ENCODE data around the gene SMG7.
A peak's percentile ranks its signal among the peaks of the same experiment; 100 is the strongest.

The SMG7 gene

DNA sequence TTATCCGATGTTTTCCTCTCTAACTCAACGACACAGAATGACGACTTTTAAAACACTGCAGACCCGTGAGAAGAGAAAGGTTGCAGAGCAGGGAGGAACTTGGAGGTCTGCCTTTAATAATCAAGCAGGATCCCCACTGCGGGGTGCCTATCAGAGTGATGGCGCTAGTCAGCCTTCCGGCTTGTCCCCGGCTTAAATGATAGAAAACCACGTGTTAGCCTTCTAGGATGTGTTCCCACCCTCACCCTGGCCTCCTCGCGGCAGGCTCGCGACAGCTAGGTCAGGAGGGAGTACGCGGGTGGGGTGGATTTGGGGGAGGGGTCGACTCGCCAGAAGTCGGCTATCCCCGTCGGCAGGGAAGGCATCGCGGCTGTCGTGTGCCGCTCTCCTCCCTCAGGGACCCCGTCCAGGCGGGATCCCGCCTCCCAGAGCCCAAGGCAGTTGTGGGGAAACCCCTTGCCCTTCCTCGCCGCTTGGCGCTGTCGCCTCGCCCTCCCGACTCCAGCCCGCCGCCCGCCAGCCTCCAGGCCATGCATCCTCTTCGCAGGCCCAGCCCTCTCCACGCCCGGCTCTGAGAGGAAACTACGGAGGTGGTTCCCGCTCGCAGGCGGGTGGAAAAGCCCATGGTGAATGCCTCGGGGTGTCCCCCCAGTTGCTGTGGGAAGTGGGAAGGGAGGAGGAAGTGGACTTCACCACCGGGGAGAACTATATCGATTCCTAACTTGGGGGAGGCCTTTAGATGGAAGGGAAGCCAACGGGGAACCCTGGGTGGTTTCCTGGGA lies 1.1 kb upstream of the SMG7 start (continued):
- TF ChIP-seq ZFP41 (tag by site-specific recombination; IDR thresholded peaks at IDR 0.05; ENCODE audit: borderline replicate concordance) (no peak), ZSCAN23 (tag by site-specific recombination; IDR thresholded peaks at IDR 0.05) (peak; percentile 50; the same call in 1 of the 2 replicates), ZNF292 (tag by site-specific recombination; IDR thresholded peaks at IDR 0.05; ENCODE audit: borderline replicate concordance, low read depth) (no peak), ZNF133 (tag by site-specific recombination; IDR thresholded peaks at IDR 0.05) (no peak), ZNF23 (tag by site-specific recombination; IDR thresholded peaks at IDR 0.05; ENCODE audit: borderline replicate concordance) (no peak), ZNF529 (tag by site-specific recombination; IDR thresholded peaks at IDR 0.05; ENCODE audit: insufficient replicate concordance) (no peak), ZFP69B (tag by site-specific recombination; IDR thresholded peaks at IDR 0.05) (peak; percentile 71), ZNF335 (tag by site-specific recombination; conservative IDR thresholded peaks at IDR 0.05) (peak; percentile 61), SP7 (tag by site-specific recombination; IDR thresholded peaks at IDR 0.05) (peak; percentile 71), ZNF239 (tag by site-specific recombination; IDR thresholded peaks at IDR 0.05) (0 out of 2 replicates have a peak, but pooled peaks have one; percentile 55), ZNF354C (tag by site-specific recombination; IDR thresholded peaks at IDR 0.05; ENCODE audit: borderline replicate concordance, low read depth) (no peak), YY2 (tag by site-specific recombination; IDR thresholded peaks at IDR 0.05) (0 out of 2 replicates have a peak, but pooled peaks have one; percentile 10), ZNF530 (tag by site-specific recombination; IDR thresholded peaks at IDR 0.05; ENCODE audit: low read depth) (no peak), WT1 (tag by site-specific recombination; IDR thresholded peaks at IDR 0.05) (peak; percentile 82), ZNF324 (tag by site-specific recombination; IDR thresholded peaks at IDR 0.05) (no peak; the same call in 1 of the 2 replicates), ZNF394 (tag by site-specific recombination; IDR thresholded peaks at IDR 0.05; ENCODE audit: borderline replicate concordance) (no peak), ZNF549 (tag by site-specific recombination; IDR thresholded peaks at IDR 0.05) (no peak), SP3 (tag by site-specific recombination; IDR thresholded peaks at IDR 0.05) (peak; percentile 76), SETDB1 (IDR thresholded peaks at IDR 0.05; ENCODE audit: insufficient read length, low read length) (peak; percentile 14), GLIS2 (tag by site-specific recombination; IDR thresholded peaks at IDR 0.05) (peak; percentile 41), ZNF571 (tag by site-specific recombination; IDR thresholded peaks at IDR 0.05) (no peak)
- TF ChIP-seq, protein P1, sequence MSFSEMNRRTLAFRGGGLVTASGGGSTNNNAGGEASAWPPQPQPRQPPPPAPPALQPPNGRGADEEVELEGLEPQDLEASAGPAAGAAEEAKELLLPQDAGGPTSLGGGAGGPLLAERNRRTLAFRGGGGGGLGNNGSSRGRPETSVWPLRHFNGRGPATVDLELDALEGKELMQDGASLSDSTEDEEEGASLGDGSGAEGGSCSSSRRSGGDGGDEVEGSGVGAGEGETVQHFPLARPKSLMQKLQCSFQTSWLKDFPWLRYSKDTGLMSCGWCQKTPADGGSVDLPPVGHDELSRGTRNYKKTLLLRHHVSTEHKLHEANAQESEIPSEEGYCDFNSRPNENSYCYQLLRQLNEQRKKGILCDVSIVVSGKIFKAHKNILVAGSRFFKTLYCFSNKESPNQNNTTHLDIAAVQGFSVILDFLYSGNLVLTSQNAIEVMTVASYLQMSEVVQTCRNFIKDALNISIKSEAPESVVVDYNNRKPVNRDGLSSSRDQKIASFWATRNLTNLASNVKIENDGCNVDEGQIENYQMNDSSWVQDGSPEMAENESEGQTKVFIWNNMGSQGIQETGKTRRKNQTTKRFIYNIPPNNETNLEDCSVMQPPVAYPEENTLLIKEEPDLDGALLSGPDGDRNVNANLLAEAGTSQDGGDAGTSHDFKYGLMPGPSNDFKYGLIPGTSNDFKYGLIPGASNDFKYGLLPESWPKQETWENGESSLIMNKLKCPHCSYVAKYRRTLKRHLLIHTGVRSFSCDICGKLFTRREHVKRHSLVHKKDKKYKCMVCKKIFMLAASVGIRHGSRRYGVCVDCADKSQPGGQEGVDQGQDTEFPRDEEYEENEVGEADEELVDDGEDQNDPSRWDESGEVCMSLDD (tag by site-specific recombination; IDR thresholded peaks at IDR 0.05) = peak; percentile 74
- TF ChIP-seq, protein P2, sequence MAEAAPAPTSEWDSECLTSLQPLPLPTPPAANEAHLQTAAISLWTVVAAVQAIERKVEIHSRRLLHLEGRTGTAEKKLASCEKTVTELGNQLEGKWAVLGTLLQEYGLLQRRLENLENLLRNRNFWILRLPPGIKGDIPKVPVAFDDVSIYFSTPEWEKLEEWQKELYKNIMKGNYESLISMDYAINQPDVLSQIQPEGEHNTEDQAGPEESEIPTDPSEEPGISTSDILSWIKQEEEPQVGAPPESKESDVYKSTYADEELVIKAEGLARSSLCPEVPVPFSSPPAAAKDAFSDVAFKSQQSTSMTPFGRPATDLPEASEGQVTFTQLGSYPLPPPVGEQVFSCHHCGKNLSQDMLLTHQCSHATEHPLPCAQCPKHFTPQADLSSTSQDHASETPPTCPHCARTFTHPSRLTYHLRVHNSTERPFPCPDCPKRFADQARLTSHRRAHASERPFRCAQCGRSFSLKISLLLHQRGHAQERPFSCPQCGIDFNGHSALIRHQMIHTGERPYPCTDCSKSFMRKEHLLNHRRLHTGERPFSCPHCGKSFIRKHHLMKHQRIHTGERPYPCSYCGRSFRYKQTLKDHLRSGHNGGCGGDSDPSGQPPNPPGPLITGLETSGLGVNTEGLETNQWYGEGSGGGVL (tag by site-specific recombination; IDR thresholded peaks at IDR 0.05) = peak; percentile 94
- TF ChIP-seq, protein P3, sequence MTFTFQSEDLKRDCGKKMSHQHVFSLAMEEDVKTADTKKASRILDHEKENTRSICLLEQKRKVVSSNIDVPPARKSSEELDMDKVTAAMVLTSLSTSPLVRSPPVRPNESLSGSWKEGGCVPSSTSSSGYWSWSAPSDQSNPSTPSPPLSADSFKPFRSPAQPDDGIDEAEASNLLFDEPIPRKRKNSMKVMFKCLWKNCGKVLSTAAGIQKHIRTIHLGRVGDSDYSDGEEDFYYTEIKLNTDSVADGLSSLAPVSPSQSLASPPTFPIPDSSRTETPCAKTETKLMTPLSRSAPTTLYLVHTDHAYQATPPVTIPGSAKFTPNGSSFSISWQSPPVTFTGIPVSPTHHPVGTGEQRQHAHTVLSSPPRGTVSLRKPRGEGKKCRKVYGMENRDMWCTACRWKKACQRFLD (tag by site-specific recombination; IDR thresholded peaks at IDR 0.05) = no peak
- TF ChIP-seq, protein P4, sequence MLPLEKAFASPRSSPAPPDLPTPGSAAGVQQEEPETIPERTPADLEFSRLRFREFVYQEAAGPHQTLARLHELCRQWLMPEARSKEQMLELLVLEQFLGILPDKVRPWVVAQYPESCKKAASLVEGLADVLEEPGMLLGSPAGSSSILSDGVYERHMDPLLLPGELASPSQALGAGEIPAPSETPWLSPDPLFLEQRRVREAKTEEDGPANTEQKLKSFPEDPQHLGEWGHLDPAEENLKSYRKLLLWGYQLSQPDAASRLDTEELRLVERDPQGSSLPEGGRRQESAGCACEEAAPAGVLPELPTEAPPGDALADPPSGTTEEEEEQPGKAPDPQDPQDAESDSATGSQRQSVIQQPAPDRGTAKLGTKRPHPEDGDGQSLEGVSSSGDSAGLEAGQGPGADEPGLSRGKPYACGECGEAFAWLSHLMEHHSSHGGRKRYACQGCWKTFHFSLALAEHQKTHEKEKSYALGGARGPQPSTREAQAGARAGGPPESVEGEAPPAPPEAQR (tag by site-specific recombination; IDR thresholded peaks at IDR 0.05) = no peak; the same call in 1 of the 2 replicates
- TF ChIP-seq, protein P5, sequence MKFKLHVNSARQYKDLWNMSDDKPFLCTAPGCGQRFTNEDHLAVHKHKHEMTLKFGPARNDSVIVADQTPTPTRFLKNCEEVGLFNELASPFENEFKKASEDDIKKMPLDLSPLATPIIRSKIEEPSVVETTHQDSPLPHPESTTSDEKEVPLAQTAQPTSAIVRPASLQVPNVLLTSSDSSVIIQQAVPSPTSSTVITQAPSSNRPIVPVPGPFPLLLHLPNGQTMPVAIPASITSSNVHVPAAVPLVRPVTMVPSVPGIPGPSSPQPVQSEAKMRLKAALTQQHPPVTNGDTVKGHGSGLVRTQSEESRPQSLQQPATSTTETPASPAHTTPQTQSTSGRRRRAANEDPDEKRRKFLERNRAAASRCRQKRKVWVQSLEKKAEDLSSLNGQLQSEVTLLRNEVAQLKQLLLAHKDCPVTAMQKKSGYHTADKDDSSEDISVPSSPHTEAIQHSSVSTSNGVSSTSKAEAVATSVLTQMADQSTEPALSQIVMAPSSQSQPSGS (tag by site-specific recombination; IDR thresholded peaks at IDR 0.05; ENCODE audit: low read depth) = 0 out of 2 replicates have a peak, but pooled peaks have one; percentile 3
- TF ChIP-seq, protein P6, sequence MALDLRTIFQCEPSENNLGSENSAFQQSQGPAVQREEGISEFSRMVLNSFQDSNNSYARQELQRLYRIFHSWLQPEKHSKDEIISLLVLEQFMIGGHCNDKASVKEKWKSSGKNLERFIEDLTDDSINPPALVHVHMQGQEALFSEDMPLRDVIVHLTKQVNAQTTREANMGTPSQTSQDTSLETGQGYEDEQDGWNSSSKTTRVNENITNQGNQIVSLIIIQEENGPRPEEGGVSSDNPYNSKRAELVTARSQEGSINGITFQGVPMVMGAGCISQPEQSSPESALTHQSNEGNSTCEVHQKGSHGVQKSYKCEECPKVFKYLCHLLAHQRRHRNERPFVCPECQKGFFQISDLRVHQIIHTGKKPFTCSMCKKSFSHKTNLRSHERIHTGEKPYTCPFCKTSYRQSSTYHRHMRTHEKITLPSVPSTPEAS (tag by site-specific recombination; IDR thresholded peaks at IDR 0.05) = no peak
- TF ChIP-seq, protein P7, sequence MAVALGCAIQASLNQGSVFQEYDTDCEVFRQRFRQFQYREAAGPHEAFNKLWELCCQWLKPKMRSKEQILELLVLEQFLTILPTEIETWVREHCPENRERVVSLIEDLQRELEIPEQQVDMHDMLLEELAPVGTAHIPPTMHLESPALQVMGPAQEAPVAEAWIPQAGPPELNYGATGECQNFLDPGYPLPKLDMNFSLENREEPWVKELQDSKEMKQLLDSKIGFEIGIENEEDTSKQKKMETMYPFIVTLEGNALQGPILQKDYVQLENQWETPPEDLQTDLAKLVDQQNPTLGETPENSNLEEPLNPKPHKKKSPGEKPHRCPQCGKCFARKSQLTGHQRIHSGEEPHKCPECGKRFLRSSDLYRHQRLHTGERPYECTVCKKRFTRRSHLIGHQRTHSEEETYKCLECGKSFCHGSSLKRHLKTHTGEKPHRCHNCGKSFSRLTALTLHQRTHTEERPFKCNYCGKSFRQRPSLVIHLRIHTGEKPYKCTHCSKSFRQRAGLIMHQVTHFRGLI (tag by site-specific recombination; IDR thresholded peaks at IDR 0.05) = no peak

All from HEK293 (cell line).